GM12875 (cell line): ENCODE data around the gene ILK.

Source experiments
- H3K4me3 ChIP-seq: one replicate; pipeline ENCODE4 v1.5.1; 2011; ENCODE audit warnings: low read depth, low read length, control low read depth
- CTCF ChIP-seq: IDR thresholded peaks from 2 replicates; pipeline ENCODE4 v1.5.1; 2011; ENCODE audit warnings: low read depth, mild to moderate bottlenecking, control low read depth, inconsistent platforms, low read length, moderate library complexity, borderline replicate concordance; ENCODE audit not compliant: insufficient read depth

Gene ILK

GRCh38 chr11:6576471-6577373, 26.9 kb upstream of the ILK start:
- no peak overlapping the region for H3K4me3 ChIP-seq
- TF ChIP-seq CTCF = no peak

- no peak overlapping the region for H3K4me3 ChIP-seq
- TF ChIP-seq CTCF = no peak
Observed at GRCh38 chr11:6578134-6578533, 25.4 kb upstream of the ILK start.

- H3K4me3 ChIP-seq = no peak overlapping the region
- TF ChIP-seq CTCF = no peak
Observed at GRCh38 chr11:6579681-6580080, 23.9 kb upstream of the ILK start.

GRCh38 chr11:6583584-6583983, 20.0 kb upstream of the ILK start:
- H3K4me3 ChIP-seq = no peak overlapping the region
- no peak for TF ChIP-seq CTCF

- TF ChIP-seq CTCF = no peak
- no peak overlapping the region for H3K4me3 ChIP-seq
Observed at GRCh38 chr11:6584528-6584927, 19.0 kb upstream of the ILK start.

GRCh38 chr11:6586434-6587359, 16.9 kb upstream of the ILK start:
- TF ChIP-seq CTCF = no peak

More at GRCh38 chr11:6586434-6587359, 16.9 kb upstream of the ILK start:
- H3K4me3 ChIP-seq = no peak overlapping the region
